H9 (cell line): ENCODE data around the gene THAP9. TPM values are rescaled to one million over a fixed set of nuclear protein-coding genes. Genes with fewer than 3 reads are reported as not detected.

ENCODE experiments used
- DNase-seq: peaks from one replicate; pipeline ENCODE4 v3.0.0-alpha.2; 2017
- H2AFZ ChIP-seq: one replicate; pipeline ENCODE4 v1.6.1; 2013; ENCODE audit warnings: mild to moderate bottlenecking, low read length, control low read depth, moderate library complexity
- H2AK5ac ChIP-seq: 2 replicates; pipeline ENCODE4 v1.6.1; 2013; ENCODE audit warnings: low read length, control low read depth, mixed read lengths; ENCODE audit not compliant: insufficient read length
- H2BK120ac ChIP-seq: one replicate; pipeline ENCODE4 v1.6.1; 2013; ENCODE audit warnings: low read depth, mild to moderate bottlenecking, low read length, control low read depth, inconsistent platforms; ENCODE audit not compliant: poor library complexity, severe bottlenecking
- H2BK12ac ChIP-seq: 2 replicates; pipeline ENCODE4 v1.6.1; 2013; ENCODE audit warnings: low read length, control low read depth, mixed read lengths, low read depth; ENCODE audit not compliant: insufficient read length
- H2BK15ac ChIP-seq: 2 replicates; pipeline ENCODE4 v1.6.1; 2013; ENCODE audit warnings: low read depth, low read length, control low read depth
- H2BK20ac ChIP-seq: one replicate; pipeline ENCODE4 v1.6.1; 2013; ENCODE audit warnings: low read depth, mild to moderate bottlenecking, low read length, control low read depth, inconsistent platforms; ENCODE audit not compliant: poor library complexity, severe bottlenecking
- H2BK5ac ChIP-seq: 2 replicates; pipeline ENCODE4 v1.6.1; 2013; ENCODE audit warnings: low read length, control low read depth, mixed read lengths; ENCODE audit not compliant: insufficient read length
- H3K14ac ChIP-seq: 2 replicates; pipeline ENCODE4 v1.6.1; 2013; ENCODE audit warnings: low read length, control low read depth; ENCODE audit not compliant: insufficient read depth
- H3K18ac ChIP-seq: 2 replicates; pipeline ENCODE4 v1.6.1; 2013; ENCODE audit warnings: low read depth, mild to moderate bottlenecking, mixed read lengths, low read length, control low read depth; ENCODE audit not compliant: insufficient read length
- H3K23ac ChIP-seq: 2 replicates; pipeline ENCODE4 v1.6.1; 2013; ENCODE audit warnings: low read length, control low read depth, mixed read lengths, low read depth; ENCODE audit not compliant: insufficient read length
- H3K23me2 ChIP-seq: 2 replicates; pipeline ENCODE4 v1.6.1; 2013; ENCODE audit warnings: low read depth, mild to moderate bottlenecking, mixed read lengths, low read length, control low read depth; ENCODE audit not compliant: insufficient read length, poor library complexity, severe bottlenecking
- H3K27ac ChIP-seq: 2 replicates; pipeline ENCODE4 v1.5.1; 2013; ENCODE audit warnings: low read length, control low read depth, mixed read lengths, low read depth; ENCODE audit not compliant: insufficient read length
- H3K27me3 ChIP-seq: 2 replicates; pipeline ENCODE4 v1.6.1; 2013; ENCODE audit warnings: low read length, control low read depth, inconsistent platforms; ENCODE audit not compliant: insufficient read depth
- H3K4ac ChIP-seq: 2 replicates; pipeline ENCODE4 v1.6.1; 2013; ENCODE audit warnings: low read depth, mild to moderate bottlenecking, control low read depth, inconsistent platforms, low read length, moderate library complexity
- H3K4me1 ChIP-seq: 2 replicates; pipeline ENCODE4 v1.6.1; 2013; ENCODE audit warnings: low read length, control low read depth, inconsistent platforms; ENCODE audit not compliant: insufficient read depth
- H3K4me2 ChIP-seq: 2 replicates; pipeline ENCODE4 v1.6.1; 2013; ENCODE audit warnings: low read length, control low read depth, mixed read lengths; ENCODE audit not compliant: insufficient read length, insufficient read depth
- H3K56ac ChIP-seq: 2 replicates; pipeline ENCODE4 v1.6.1; 2013; ENCODE audit warnings: low read depth, mild to moderate bottlenecking, mixed read lengths, low read length, control low read depth; ENCODE audit not compliant: insufficient read length
- H3K79me1 ChIP-seq: 2 replicates; pipeline ENCODE4 v1.6.1; 2013; ENCODE audit warnings: low read depth, mild to moderate bottlenecking, moderate library complexity, low read length, control low read depth, inconsistent platforms; ENCODE audit not compliant: insufficient read depth, poor library complexity, severe bottlenecking
- H3K79me2 ChIP-seq: 2 replicates; pipeline ENCODE4 v1.6.1; 2013; ENCODE audit warnings: low read length, control low read depth, inconsistent platforms; ENCODE audit not compliant: insufficient read depth
- H3K9ac ChIP-seq: 2 replicates; pipeline ENCODE4 v1.6.1; 2013; ENCODE audit warnings: low read length, control low read depth, mixed read lengths; ENCODE audit not compliant: insufficient read length; ENCODE audit errors: extremely low read depth
- H3K9me3 ChIP-seq: one replicate; pipeline ENCODE4 v1.6.1; 2013; ENCODE audit warnings: low read depth, low read length, inconsistent platforms; ENCODE audit not compliant: control insufficient read depth
- H3T11ph ChIP-seq: one replicate; pipeline ENCODE4 v1.6.1; 2013; ENCODE audit warnings: mild to moderate bottlenecking, low read length, control low read depth, inconsistent platforms
- H4K20me1 ChIP-seq: one replicate; pipeline ENCODE4 v1.6.1; 2013; ENCODE audit not compliant: control insufficient read depth, insufficient read length, insufficient read depth
- H4K5ac ChIP-seq: 2 replicates; pipeline ENCODE4 v1.6.1; 2013; ENCODE audit warnings: low read depth, mild to moderate bottlenecking, mixed read lengths, low read length, control low read depth; ENCODE audit not compliant: insufficient read length
- H4K8ac ChIP-seq: replicated peaks from 2 replicates; pipeline ENCODE4 v1.6.1; 2013; ENCODE audit warnings: low read length, control low read depth, mixed read lengths, low read depth; ENCODE audit not compliant: insufficient read length
- H4K91ac ChIP-seq: 2 replicates; pipeline ENCODE4 v1.6.1; 2013; ENCODE audit warnings: low read depth, mild to moderate bottlenecking, moderate library complexity, mixed read lengths, low read length, control low read depth; ENCODE audit not compliant: insufficient read length
- H3K27ac Mint-ChIP-seq, 3 experiments: 2 replicates in 2 of 3; 3 replicates in 1 of 3; pipeline ENCODE4 v1.8.0; 2020 to 2021; ENCODE audit warnings: mixed read lengths in 3 of 3, mild to moderate bottlenecking in 1 of 3, moderate library complexity in 1 of 3
- H3K27me3 Mint-ChIP-seq: 2 replicates; pipeline ENCODE4 v1.8.0; 2021; ENCODE audit warnings: low read depth, mild to moderate bottlenecking, moderate library complexity, mixed read lengths
- H3K36me3 Mint-ChIP-seq, 3 experiments: 2 replicates in 2 of 3; 3 replicates in 1 of 3; pipeline ENCODE4 v1.8.0; 2020 to 2021; ENCODE audit warnings: low read depth in 3 of 3, mixed read lengths in 3 of 3; ENCODE audit not compliant: insufficient read depth in 1 of 3
- H3K4me1 Mint-ChIP-seq, 2 experiments: 2 replicates each; pipeline ENCODE4 v1.8.0; 2020; ENCODE audit warnings: mixed read lengths in 2 of 2
- H3K4me3 Mint-ChIP-seq, 2 experiments: 2 replicates in 1 of 2; 3 replicates in 1 of 2; pipeline ENCODE4 v1.8.0; 2020 to 2021; ENCODE audit warnings: mild to moderate bottlenecking in 2 of 2, mixed read lengths in 2 of 2, moderate library complexity in 1 of 2
- H3K9me3 Mint-ChIP-seq, 2 experiments: 2 replicates in 1 of 2; 3 replicates in 1 of 2; pipeline ENCODE4 v1.8.0; 2020; ENCODE audit warnings: mild to moderate bottlenecking in 2 of 2, mixed read lengths in 2 of 2, moderate library complexity in 1 of 2
- CTCF ChIP-seq: fragments of 200-600 bp; sonication (generic); conservative IDR thresholded peaks from 3 replicates; pipeline ENCODE4 v1.8.0; 2021; ENCODE audit warnings: antibody characterized with exemption, mild to moderate bottlenecking
- WGBS: extraction: QIAGEN DNeasy Blood & Tissue Kit; methylation state at CpG from one replicate; pipeline ENCODE4 v1.1.7; 2013; ENCODE audit warnings: missing lambda C conversion rate, low lambda C conversion rate, mixed read lengths; ENCODE audit not compliant: insufficient read length; ENCODE audit errors: extremely low coverage; 5-methylcytosine and 5-hydroxymethylcytosine counted together
- total RNA-seq: library from RNA; stranded (reverse); gene quantifications from 2 replicates; pipeline ENCODE4 v1.2.1, GENCODE V29; 2021

THAP9 gene
- total RNA-seq, 1 experiment from 2014 or later, result 14.8 TPM

- Histone ChIP-seq H3K4ac (no peak overlapping the region), H4K20me1 (no peaks in the 10 kb centered on the region), H3K9me3 (no peaks in the 10 kb centered on the region), H4K5ac (no peak overlapping the region), H2BK5ac (no peak overlapping the region), H2BK15ac (no peak overlapping the region), H3K4me1 (no peaks in the 10 kb centered on the region), H2BK20ac (no peak overlapping the region), H3K56ac (no peak overlapping the region), H3K9ac (no peak overlapping the region), H3K18ac (no peak overlapping the region), H2BK12ac (no peak overlapping the region), H3K4me2 (no peak overlapping the region), H4K91ac (no peak overlapping the region), H3T11ph (no peak overlapping the region), H2BK120ac (no peak overlapping the region), H2AK5ac (no peak overlapping the region), H3K27ac (no peak overlapping the region), H4K8ac (no peak overlapping the region), H3K27me3 (no peaks in the 10 kb centered on the region), H3K14ac (no peak overlapping the region), H3K79me1 (no peaks in the 10 kb centered on the region), H3K23me2 (no peaks in the 10 kb centered on the region), H3K79me2 (peaks cover 2% of the 10 kb centered on the region; the same call in 1 of the 2 replicates), H2AFZ (no peak overlapping the region), H3K23ac (no peak overlapping the region)
- WGBS, result no CpG with 5 or more reads among the region's 2 CpGs
- H3K27me3 Mint-ChIP-seq, result no peaks in the 10 kb centered on the region
- H3K9me3 Mint-ChIP-seq, result no peaks in the 10 kb centered on the region
- H3K36me3 Mint-ChIP-seq, result peaks cover 5 to 45% (median 37%) of the 10 kb centered on the region in 3 experiments; a peak in 5 of 7 replicates
- H3K27ac Mint-ChIP-seq, result no peak overlapping the region
- TF ChIP-seq CTCF, result no peak
- peaks cover 3% of the 10 kb centered on the region in 2 experiments; a peak in 2 of 4 replicates for H3K4me1 Mint-ChIP-seq
- no peak for DNase-seq
- no peak overlapping the region for H3K4me3 Mint-ChIP-seq
Observed at GRCh38 chr4:82905205-82905604, 4.7 kb downstream of the THAP9 start.
